GM12892 (cell line): ENCODE data around the gene TNKS1BP1.

ENCODE experiments used
- POLR2A ChIP-seq: IDR thresholded peaks from 2 replicates; pipeline ENCODE4 v1.6.1; 2011; ENCODE audit warnings: low read depth, low read length, control low read depth
- POLR2AphosphoS5 ChIP-seq: IDR thresholded peaks from 2 replicates; pipeline ENCODE4 v1.6.1; 2011; ENCODE audit warnings: low read depth, low read length, control low read depth

GRCh38 chr11:57283231-57283990 is 41.3 kb downstream of the TNKS1BP1 start:
- TF ChIP-seq POLR2AphosphoS5 (no peak), POLR2A (no peak)
